LNCAP (cell line): ENCODE data around the gene CEP295NL.

Source experiments
- TF ChIP-seq, protein P1 (sequence below): fragments of 450-650 bp; IDR thresholded peaks from 2 replicates; pipeline ENCODE4 v1.5.1; 2017; ENCODE audit warnings: mild to moderate bottlenecking

CEP295NL gene

DNA sequence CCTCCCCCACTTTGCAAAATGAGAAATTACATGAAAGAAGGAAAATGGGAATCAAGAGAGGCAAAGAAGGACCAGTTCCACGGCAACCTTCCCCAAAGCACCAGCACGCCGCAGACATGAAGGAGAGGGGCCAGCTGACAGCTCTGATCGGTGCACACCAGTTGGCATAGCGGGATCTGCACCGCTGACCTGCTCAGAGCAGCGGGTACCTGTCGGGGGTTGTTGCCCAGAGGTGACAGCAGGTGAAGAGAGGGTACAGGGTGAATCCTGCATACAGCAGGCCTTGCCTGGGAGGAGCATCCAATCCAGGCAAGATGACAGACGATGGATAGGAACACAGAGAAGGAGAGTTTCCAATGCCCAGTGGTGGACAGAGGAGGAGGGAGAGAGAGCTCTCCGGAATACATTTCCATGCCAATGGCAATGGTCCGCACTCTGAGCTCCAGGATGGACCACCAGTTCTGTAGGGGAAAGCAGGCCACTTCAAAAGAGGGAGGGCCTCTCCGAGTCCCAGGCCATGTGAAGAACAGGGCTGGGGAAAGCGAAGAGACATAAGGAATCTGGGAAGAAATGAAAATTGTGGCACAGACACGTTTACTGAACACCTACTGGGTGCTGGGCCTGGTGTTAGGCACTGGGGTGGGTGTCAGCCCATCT lies 24.0 kb downstream of the CEP295NL start:
- TF ChIP-seq, protein P1, sequence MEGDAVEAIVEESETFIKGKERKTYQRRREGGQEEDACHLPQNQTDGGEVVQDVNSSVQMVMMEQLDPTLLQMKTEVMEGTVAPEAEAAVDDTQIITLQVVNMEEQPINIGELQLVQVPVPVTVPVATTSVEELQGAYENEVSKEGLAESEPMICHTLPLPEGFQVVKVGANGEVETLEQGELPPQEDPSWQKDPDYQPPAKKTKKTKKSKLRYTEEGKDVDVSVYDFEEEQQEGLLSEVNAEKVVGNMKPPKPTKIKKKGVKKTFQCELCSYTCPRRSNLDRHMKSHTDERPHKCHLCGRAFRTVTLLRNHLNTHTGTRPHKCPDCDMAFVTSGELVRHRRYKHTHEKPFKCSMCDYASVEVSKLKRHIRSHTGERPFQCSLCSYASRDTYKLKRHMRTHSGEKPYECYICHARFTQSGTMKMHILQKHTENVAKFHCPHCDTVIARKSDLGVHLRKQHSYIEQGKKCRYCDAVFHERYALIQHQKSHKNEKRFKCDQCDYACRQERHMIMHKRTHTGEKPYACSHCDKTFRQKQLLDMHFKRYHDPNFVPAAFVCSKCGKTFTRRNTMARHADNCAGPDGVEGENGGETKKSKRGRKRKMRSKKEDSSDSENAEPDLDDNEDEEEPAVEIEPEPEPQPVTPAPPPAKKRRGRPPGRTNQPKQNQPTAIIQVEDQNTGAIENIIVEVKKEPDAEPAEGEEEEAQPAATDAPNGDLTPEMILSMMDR = no peak

DNA sequence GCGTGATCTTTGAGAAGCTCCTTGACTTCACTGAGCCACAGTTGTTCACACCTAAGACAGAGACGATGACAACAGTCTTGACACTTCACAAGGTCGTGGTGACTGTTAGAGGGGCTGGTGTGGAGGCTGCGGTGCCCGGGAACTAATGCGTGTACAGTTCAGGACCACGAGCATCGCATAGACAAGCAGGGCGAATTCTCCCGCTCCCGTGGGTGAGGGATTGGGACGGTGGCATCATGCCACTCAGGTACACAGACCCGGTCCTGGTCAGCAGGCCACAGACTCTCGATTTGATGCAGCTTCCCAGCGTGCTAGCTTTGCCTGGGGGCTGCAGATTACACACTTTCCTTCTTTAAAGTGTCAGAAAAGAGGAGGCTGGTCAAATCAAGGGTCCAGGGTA lies 24.7 kb downstream of the CEP295NL start:
- TF ChIP-seq, protein P1 = no peak

DNA sequence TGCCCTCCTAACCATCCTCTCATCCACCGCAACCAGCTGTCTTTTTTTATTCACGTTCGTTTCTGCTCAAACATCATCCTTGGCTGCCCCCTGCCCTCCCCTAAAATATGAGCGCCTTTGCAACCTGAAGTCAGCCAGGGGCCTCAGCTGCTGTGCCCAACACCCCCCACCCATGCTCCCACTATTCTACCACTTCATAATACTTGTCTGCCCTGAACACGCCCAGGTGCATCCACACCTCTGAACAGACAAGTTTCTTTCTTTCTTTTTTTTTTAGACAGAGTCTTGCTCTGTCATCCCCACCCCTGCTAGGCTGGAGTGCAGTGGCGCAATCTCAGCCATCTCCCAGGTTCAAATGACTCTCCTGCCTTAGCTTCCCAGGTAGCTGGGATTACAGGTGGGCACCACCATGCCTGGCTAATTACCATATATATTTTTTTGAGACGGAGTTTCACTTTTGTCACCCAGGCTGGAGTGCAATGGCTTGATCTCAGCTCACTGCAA lies 26.9 kb downstream of the CEP295NL start:
- TF ChIP-seq, protein P1 = no peak

DNA sequence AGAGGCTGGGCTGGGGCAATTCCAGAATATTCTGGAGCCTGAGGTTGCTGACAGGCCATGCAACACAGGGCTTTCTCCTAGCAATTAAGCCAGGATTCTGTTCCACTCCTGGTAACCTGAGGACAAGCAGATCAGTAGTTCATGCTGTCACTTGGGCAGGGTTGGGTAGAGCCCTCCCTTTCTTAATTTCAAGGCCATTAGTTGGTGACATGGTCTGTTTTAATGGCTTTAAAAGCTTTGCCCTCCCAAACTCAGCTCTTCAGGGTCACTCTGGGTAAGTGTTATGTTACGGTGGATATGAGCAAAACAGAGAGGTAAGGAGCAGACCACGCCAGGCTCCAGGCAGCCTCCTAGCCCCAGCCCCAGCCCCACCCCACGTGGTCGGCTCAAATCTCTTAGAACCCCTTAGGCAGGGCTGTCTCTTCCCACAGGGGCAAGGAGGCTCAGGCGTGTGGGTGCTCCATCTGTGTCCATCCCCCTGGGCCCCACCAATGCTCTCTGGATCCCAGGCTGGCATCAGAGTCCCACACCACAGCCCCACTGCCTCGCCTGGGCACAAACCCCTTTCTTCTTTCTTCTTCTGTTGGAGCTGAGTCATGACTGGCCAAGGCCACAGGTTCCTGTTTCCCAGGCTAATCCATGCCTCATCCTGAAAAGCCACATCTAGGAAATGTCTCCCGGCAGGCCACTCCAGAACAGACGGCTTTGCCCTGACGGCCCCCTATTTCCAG lies 27.5 kb downstream of the CEP295NL start:
- TF ChIP-seq, protein P1 = no peak

DNA sequence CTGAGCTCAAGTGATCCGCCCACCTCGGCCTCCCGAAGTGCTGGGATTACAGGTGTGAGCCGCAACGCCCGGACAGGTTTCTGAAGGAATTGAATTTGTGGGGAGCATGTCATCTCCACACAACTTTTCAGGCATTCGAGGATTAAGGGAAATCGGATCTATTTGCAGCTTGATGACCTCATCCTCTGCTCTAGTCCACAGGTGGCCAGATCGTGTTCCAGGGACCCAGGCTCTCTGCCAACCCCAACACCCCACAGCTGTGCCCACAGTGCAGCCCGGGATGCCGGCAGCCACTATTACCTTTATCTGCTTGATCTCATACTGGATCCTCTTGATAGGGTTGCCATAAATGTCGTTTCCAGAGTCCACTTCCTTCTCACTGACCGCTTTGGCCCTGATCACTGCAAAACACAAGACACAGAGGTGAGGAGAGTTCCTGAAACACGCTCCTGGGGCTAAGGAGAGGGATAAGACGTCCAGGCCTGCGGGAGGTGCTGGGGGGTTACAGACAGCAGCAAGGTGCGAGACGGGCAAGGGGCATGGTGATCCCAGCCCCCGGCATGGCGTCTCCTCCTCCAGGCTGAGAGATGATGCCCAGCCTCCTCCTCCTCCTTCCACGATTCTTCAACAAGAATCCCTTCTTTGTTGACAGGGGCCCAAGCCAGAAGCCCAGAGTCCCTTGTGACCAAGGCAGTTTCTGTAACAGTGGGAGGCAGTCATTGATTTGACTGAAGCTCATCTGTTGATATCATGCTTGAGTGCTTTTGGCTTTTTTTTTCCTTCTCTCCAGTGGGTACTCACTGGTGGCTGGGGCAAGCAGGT lies 29.3 kb downstream of the CEP295NL start:
- TF ChIP-seq, protein P1 = no peak

DNA sequence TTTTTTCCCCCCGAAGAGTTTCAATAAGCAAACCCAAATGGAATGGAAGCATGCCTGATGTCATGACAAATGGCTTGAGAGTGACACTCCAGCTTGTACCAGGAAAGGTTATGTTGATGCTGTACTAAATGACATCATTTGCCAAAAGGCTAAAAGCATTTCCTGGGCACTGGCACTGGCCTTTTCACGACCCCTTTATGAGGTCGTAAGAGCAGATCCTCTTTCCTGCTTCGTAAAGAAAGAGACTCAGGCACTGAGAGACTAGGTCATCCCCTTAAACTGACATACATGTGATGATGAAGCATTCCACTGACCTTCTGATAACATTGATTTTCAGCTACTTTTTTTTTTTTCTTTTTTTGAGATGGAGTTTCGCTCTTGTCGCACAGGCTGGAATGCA lies 30.5 kb downstream of the CEP295NL start:
- TF ChIP-seq, protein P1 = no peak

DNA sequence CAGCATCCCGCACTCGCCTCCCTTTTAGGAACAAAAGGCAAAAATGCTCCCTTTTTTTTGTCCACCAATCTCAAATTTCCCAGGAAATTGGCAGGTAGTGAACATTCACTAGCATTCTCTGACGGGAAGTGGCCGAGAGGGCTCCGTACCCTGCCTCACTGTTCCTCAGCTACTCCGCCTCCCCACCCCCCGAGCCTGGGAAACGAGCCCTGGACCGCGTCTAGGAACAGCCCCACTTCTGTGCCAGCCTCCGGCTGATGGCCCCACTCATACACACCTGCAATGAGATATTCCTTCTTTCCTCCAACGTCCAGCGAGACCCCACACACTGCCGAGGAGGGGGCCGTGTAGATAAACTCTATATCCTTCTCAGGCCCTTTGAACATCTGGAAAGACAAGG lies 32.4 kb downstream of the CEP295NL start:
- TF ChIP-seq, protein P1 = no peak
